IPS-15b (cell line): ENCODE data around the gene PNPLA2.

ENCODE experiments used
- H3K27me3 ChIP-seq: one replicate; pipeline ENCODE4 v1.6.1; 2013; ENCODE audit warnings: low read length; ENCODE audit not compliant: control insufficient read depth, insufficient read depth
- H3K36me3 ChIP-seq: one replicate; pipeline ENCODE4 v1.6.1; 2013; ENCODE audit warnings: low read length; ENCODE audit not compliant: control insufficient read depth, insufficient read depth
- H3K4me1 ChIP-seq: one replicate; pipeline ENCODE4 v1.6.1; 2013; ENCODE audit warnings: mild to moderate bottlenecking, low read length; ENCODE audit not compliant: control insufficient read depth, insufficient read depth
- H3K4me3 ChIP-seq: one replicate; pipeline ENCODE4 v1.5.1; 2013; ENCODE audit warnings: low read depth, low read length
- H3K9ac ChIP-seq: one replicate; pipeline ENCODE4 v1.6.1; 2013; ENCODE audit warnings: low read depth, mild to moderate bottlenecking, low read length
- H3K9me3 ChIP-seq: one replicate; pipeline ENCODE4 v1.6.1; 2013; ENCODE audit warnings: mild to moderate bottlenecking, low read length; ENCODE audit not compliant: control insufficient read depth, insufficient read depth

Gene PNPLA2

DNA sequence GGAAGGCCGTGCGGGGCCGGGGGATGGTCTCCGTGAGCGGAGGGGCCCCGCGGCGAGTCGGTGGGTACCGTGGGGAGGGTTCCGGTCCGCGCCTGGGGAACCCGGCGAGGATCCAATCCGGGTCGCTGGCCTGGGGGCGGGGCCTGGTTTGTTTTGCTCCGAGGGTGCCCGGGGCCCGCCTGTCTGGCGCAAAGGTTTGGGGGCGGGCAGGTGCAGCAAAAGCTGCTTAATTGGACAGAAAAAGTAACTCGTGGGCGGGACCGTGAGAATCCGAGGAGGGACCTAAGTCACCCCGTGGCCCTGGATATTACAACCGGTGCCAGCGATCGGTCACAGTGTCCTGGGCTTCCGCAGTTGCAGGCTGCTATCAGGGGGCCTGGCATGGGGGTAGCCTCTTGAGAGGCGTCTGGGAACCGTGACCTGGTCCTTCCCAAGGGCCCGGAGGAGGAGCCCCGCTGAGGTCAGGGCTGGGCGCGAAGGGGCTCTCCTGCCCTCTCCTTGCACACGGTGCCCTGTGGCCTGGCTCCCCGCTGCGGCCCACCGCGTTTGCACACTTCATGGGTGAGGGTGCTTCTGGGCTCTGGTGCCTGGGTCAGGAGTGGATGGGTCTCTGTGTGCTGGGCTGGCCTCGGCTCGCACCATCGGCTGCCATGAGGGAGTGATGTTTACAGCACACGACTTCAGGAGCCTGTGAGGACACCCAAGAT, 1.4 kb downstream of the PNPLA2 start:
- H3K4me3 ChIP-seq: peak overlapping the region; percentile 69
- H3K9me3 ChIP-seq: no peaks in the 10 kb centered on the region
- no peak overlapping the region for H3K9ac ChIP-seq
- H3K4me1 ChIP-seq: peaks cover 2% of the 10 kb centered on the region
- H3K36me3 ChIP-seq: peaks cover 16% of the 10 kb centered on the region
- H3K27me3 ChIP-seq: no peaks in the 10 kb centered on the region

DNA sequence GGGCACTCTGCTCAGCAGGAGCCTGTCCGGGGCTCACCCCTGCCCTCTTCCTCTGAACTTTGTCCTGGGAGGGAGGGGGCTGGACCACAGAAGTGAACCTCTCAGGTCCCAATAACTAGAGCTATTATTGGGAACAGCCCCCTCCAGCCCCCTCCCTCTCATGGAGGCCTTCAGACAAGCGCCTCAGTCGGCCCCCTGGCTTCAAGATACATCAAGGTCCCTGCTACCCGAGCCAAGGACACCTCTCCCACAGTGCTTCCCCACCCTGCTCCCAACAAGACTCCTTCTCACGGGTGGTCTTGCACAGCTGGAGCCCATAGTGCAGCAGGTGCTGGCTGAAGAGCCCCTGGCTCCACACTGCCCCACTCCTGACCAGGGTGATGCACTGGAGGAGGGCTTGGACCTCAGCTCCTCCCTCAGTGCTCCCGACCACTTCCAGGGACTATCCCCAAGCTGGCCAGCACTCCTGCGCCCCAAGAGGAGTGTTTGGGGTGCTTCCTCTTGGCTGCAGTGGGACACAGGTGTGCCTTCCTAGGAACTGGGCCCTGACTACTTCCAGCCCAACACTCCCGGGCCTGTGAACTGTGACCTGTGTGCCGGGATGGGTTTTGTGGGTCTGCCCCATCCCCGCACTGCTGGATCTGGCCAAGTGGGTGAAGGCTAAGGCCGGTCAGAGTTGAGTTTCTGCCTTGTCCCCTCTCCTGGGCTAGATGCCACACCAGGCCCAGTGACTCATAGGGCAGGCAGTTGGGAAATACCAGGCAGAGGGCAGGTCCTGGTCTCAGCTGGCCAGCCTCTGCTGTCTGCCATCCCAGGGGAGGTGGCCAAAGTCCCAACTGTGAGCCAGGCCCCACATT, 2.2 kb downstream of the PNPLA2 start:
- Histone ChIP-seq H3K4me3 (peak overlapping the region; percentile 69), H3K4me1 (peaks cover 2% of the 10 kb centered on the region), H3K9me3 (no peaks in the 10 kb centered on the region), H3K9ac (no peak overlapping the region), H3K36me3 (peaks cover 16% of the 10 kb centered on the region), H3K27me3 (no peaks in the 10 kb centered on the region)

DNA sequence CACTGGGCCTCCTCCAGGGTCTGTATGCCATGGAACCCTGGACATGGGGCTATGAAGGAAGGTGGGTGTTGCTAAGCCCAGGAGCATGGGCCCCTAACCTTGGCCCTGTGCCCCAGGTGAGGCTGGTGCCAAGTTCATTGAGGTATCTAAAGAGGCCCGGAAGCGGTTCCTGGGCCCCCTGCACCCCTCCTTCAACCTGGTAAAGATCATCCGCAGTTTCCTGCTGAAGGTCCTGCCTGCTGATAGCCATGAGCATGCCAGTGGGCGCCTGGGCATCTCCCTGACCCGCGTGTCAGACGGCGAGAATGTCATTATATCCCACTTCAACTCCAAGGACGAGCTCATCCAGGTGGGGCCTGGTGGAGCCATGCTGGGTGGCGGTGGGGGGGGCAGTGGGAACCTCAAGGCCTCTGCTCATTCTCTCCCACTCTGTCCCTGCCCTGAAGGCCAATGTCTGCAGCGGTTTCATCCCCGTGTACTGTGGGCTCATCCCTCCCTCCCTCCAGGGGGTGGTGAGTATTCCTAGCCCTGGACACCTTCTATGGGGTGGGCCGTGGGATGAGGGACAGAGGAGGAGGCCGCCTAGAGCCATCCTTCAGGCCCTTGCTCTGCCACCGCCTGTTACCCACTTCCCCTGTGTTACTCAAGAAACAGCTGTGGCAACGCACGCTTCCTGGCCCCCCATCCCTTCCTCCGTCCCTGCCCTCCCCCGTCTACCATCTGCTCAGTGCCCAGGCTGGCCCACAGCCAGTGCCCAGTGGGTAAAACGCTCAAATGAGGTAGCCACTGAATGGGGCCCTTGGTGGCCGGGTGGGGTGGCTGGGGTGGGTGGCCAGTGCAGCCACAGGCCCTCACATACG, 3.0 kb downstream of the PNPLA2 start:
- H3K27me3 ChIP-seq: no peaks in the 10 kb centered on the region
- no peak overlapping the region for H3K4me3 ChIP-seq
- no peak overlapping the region for H3K9ac ChIP-seq
- H3K4me1 ChIP-seq: peaks cover 2% of the 10 kb centered on the region
- H3K9me3 ChIP-seq: no peaks in the 10 kb centered on the region
- H3K36me3 ChIP-seq: peaks cover 16% of the 10 kb centered on the region

DNA sequence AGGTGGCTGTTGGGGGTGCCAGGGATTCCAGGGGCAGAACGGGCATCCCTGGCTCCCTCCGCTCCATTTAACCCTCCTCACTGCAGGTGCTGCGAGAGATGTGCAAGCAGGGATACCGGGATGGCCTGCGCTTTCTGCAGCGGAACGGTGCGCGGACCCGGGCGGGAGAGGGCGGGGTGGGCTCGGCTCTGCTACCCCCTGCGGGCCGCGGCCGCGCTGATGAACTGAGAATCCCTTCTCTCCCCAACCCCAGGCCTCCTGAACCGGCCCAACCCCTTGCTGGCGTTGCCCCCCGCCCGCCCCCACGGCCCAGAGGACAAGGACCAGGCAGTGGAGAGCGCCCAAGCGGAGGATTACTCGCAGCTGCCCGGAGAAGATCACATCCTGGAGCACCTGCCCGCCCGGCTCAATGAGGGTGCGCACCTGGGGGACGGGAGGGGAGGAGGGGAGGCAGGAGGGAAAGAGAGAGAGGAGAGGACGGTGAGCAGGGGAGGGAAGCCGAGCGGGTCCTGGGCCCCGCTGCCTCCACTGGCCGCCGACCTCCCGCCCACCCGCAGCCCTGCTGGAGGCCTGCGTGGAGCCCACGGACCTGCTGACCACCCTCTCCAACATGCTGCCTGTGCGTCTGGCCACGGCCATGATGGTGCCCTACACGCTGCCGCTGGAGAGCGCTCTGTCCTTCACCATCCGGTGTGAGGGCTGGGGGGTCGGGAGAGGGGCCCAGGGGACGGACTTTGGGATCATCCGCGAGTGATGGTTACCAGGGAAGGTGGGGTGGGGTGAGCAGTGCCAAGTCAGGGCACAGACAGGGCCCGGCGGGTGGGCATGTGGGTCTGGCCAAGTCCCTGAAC, 5.0 kb downstream of the PNPLA2 start:
- Histone ChIP-seq H3K9me3 (no peaks in the 10 kb centered on the region), H3K36me3 (peaks cover 16% of the 10 kb centered on the region), H3K9ac (no peak overlapping the region), H3K27me3 (peaks cover 2% of the 10 kb centered on the region), H3K4me3 (no peak overlapping the region), H3K4me1 (peaks cover 1% of the 10 kb centered on the region)

DNA sequence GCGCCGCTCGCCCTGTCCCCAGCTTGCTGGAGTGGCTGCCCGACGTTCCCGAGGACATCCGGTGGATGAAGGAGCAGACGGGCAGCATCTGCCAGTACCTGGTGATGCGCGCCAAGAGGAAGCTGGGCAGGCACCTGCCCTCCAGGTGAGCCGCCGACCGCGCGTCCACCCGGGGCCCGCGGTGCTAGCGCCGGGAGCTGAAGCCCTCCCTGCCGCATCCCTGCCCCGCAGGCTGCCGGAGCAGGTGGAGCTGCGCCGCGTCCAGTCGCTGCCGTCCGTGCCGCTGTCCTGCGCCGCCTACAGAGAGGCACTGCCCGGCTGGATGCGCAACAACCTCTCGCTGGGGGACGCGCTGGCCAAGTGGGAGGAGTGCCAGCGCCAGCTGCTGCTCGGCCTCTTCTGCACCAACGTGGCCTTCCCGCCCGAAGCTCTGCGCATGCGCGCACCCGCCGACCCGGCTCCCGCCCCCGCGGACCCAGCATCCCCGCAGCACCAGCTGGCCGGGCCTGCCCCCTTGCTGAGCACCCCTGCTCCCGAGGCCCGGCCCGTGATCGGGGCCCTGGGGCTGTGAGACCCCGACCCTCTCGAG, 5.7 kb downstream of the PNPLA2 start:
- H3K36me3 ChIP-seq: peaks cover 16% of the 10 kb centered on the region
- H3K9me3 ChIP-seq: no peaks in the 10 kb centered on the region
- H3K27me3 ChIP-seq: peaks cover 6% of the 10 kb centered on the region
- no peak overlapping the region for H3K4me3 ChIP-seq
- no peak overlapping the region for H3K9ac ChIP-seq
- H3K4me1 ChIP-seq: no peaks in the 10 kb centered on the region

DNA sequence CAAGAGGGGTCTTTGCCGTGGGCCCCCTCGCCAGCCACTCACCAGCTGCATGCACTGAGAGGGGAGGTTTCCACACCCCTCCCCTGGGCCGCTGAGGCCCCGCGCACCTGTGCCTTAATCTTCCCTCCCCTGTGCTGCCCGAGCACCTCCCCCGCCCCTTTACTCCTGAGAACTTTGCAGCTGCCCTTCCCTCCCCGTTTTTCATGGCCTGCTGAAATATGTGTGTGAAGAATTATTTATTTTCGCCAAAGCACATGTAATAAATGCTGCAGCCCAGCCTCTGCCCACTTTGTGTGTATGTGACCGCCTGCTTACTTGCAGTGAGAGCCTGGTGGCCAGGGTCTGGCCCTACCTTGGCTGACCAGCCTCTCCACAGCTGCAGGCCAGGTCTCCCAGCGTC, 6.2 kb downstream of the PNPLA2 start:
- H3K4me3 ChIP-seq: no peak overlapping the region
- H3K4me1 ChIP-seq: no peaks in the 10 kb centered on the region
- peaks cover 8% of the 10 kb centered on the region for H3K27me3 ChIP-seq
- H3K9ac ChIP-seq: no peak overlapping the region
- no peaks in the 10 kb centered on the region for H3K9me3 ChIP-seq
- H3K36me3 ChIP-seq: peaks cover 16% of the 10 kb centered on the region

DNA sequence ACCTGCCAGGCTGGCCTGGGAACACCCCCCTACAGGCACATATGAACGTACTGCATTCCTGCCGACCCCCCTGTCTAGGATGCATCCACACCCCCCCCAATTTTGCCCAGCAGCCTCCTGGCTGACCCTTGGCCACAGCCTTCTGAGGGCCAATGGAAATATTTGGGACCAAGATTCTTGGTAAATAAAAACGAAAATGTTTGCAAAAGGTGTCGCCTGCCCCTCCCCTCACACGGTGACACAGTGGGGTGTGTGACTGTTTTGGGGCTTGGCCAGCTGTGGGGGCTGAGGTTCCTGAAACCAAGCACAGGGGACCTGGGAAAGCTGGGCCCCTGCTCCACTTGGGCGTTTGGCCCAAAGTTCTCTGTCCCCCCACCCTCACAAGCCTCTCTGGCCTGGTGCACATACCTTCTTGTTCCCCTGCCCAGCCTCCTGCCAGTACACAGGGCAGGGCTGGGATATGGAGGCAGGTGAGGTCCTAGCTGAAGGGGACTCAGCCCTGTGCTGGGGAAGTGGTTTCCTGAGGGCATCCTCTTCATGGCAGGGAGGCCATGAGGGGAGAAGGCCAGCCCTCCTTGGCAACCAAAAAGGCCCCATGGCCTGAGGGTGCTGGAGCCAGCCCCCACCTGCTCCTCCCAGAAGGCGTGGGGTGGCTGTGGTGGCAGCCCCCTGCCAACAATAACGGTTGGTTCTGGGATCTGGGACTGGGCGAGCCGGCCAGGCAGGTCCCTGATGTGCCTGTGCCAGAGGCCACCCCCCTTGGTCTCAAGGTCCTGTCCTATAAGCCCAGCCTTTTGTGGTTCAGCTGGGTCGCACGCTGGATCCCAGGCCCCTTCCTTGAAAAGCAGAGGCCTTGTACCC, 6.9 kb downstream of the PNPLA2 start:
- Histone ChIP-seq H3K36me3 (peaks cover 16% of the 10 kb centered on the region), H3K9ac (no peak overlapping the region), H3K9me3 (no peaks in the 10 kb centered on the region), H3K4me3 (no peak overlapping the region), H3K27me3 (peaks cover 10% of the 10 kb centered on the region), H3K4me1 (no peaks in the 10 kb centered on the region)

DNA sequence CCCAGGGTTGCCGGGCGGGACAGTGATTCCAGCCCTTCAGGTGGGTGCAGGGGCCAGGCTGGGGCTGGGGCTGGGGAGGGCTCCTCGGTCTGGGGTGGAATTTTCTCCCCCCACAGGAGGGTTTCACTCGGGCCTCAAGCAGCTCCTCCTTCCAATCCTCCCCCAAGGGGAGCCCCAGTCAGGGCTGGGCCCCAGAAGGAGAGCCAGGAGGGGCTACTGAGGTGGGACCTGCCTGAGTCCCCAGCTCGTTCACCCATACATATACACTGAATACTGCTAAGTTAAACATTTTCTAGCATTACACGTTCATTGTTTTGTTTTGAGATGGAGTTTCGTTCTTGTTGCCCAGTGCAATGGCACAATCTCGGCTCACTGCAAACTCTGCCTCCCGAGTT, 7.5 kb downstream of the PNPLA2 start:
- H3K9ac ChIP-seq: no peak overlapping the region
- H3K27me3 ChIP-seq: peaks cover 16% of the 10 kb centered on the region
- peaks cover 16% of the 10 kb centered on the region for H3K36me3 ChIP-seq
- no peaks in the 10 kb centered on the region for H3K9me3 ChIP-seq
- H3K4me3 ChIP-seq: no peak overlapping the region
- H3K4me1 ChIP-seq: peaks cover 2% of the 10 kb centered on the region

DNA sequence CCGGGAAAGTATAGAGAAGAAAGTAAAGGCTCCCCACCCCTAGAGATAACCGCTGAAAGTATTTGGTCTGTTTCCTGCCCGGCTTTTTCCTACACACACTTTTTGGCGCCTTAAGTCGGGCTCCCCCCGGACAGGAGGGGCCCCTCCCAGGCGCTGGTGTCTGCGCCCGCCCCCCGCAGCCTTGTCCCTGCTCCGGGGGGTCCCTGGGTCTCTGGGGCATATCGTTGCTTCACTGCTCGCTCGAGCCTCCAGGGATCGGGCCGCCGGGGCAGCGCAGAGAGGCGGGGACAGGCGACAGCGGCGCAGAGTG, 8.1 kb downstream of the PNPLA2 start:
- Histone ChIP-seq H3K4me3 (peak overlapping the region; percentile 61), H3K4me1 (peaks cover 3% of the 10 kb centered on the region), H3K9me3 (no peaks in the 10 kb centered on the region), H3K27me3 (peaks cover 22% of the 10 kb centered on the region), H3K9ac (no peak overlapping the region), H3K36me3 (peaks cover 16% of the 10 kb centered on the region)

DNA sequence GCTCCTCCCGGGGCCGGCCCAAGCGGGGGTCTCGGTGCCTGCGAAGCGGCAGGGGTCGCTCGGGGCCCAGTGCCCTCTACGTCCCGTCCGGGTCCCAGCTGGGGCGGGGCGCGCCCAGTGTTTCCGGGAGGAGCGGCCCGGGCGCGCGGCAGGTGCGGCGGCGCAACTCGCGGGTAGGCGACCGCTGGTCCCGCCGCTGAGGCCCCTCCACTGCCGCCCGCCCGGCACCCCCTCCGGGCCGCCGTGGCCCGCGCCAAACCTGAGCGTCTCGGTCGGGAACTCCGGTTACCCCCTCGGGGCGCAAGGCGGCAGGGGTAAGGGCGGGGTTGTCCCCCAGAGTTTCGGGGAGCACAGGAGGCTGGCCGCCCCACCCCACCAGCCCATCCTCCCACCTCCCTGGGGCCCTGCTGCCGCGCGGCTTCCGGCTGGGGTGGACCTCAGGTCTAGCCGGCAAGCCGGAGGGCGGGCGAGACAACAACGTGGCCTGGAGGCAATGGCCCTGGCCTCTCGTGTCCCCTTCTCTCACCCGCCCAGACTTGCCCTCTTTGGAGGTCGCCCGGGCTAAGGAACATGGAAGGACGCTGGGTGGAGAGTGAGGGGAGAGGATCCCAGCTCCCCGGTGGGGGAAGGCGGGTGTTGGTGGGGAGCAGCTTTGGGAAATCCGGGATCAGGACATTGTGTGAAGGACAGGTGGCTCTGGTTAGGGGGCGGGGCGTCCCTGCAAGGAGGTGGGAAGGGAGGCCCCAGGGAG, 8.6 kb downstream of the PNPLA2 start:
- Histone ChIP-seq H3K36me3 (peaks cover 16% of the 10 kb centered on the region), H3K9ac (peak overlapping the region; percentile 24), H3K9me3 (no peaks in the 10 kb centered on the region), H3K4me3 (peak overlapping the region; percentile 61), H3K4me1 (peaks cover 3% of the 10 kb centered on the region), H3K27me3 (peaks cover 27% of the 10 kb centered on the region)
